HepG2 (cell line): ENCODE measurements around the gene ANKUB1. TPM values are rescaled to one million over a fixed set of nuclear protein-coding genes. Genes with fewer than 3 reads are reported as not detected.

Experiments used
- ARID4A ChIP-seq: sonication (generic); formaldehyde crosslinking; IDR thresholded peaks from 2 replicates; pipeline ENCODE4 v1.5.0; 2020; ENCODE audit warnings: mild to moderate bottlenecking, missing genetic modification reagents, borderline replicate concordance
- ATF4 ChIP-seq, 2 experiments: fragments of 450-650 bp in 1 of 2; sonication (generic) in 1 of 2; formaldehyde crosslinking; IDR thresholded peaks; 2 replicates each; pipeline versions ENCODE4 v1.5.0 to v1.8.0; 2020 to 2022; ENCODE audit warnings: mild to moderate bottlenecking in 1 of 2, missing genetic modification reagents in 1 of 2
- ATF7-NPFF ChIP-seq: sonication (generic); formaldehyde crosslinking; IDR thresholded peaks from 2 replicates; pipeline ENCODE4 v1.8.1; 2023; ENCODE audit warnings: mild to moderate bottlenecking, low read depth, missing genetic modification reagents, moderate library complexity
- DDIT3 ChIP-seq: sonication (generic); formaldehyde crosslinking; IDR thresholded peaks from 2 replicates; pipeline ENCODE4 v1.4.0; 2020; ENCODE audit warnings: mild to moderate bottlenecking, missing genetic modification reagents
- DZIP1 ChIP-seq: sonication (generic); formaldehyde crosslinking; IDR thresholded peaks from 2 replicates; pipeline ENCODE4 v1.5.0; 2020; ENCODE audit warnings: mild to moderate bottlenecking, missing genetic modification reagents
- ELK4 ChIP-seq: sonication (generic); formaldehyde crosslinking; IDR thresholded peaks from 2 replicates; pipeline ENCODE4 v1.9.0; 2021; ENCODE audit warnings: missing genetic modification reagents, borderline replicate concordance
- IRF1 ChIP-seq: sonication (generic); formaldehyde crosslinking; IDR thresholded peaks from 2 replicates; pipeline ENCODE4 v1.4.0; 2020; ENCODE audit warnings: low read depth, mild to moderate bottlenecking, missing genetic modification reagents
- ISX ChIP-seq: sonication (generic); formaldehyde crosslinking; conservative IDR thresholded peaks from 2 replicates; pipeline ENCODE4 v1.5.0; 2020; ENCODE audit warnings: missing genetic modification reagents
- RAD51 ChIP-seq: fragments of 450-650 bp; IDR thresholded peaks from 2 replicates; pipeline ENCODE4 v1.6.1; 2016; ENCODE audit warnings: borderline replicate concordance
- RBAK ChIP-seq: sonication (generic); formaldehyde crosslinking; IDR thresholded peaks from 2 replicates; pipeline ENCODE4 v1.5.1; 2020; ENCODE audit warnings: mild to moderate bottlenecking, missing genetic modification reagents
- SAFB2 ChIP-seq: sonication (generic); formaldehyde crosslinking; IDR thresholded peaks from 2 replicates; pipeline ENCODE4 v1.5.1; 2020; ENCODE audit warnings: missing genetic modification reagents, low read depth, mild to moderate bottlenecking, borderline replicate concordance
- SRSF9 ChIP-seq: fragments of 200-400 bp; formaldehyde crosslinking; IDR thresholded peaks from 2 replicates; pipeline ENCODE4 v1.6.1; 2018; ENCODE audit warnings: borderline replicate concordance, mild to moderate bottlenecking, low read depth, low read length; ENCODE audit not compliant: insufficient read depth, poor library complexity, severe bottlenecking
- TBX3 ChIP-seq: fragments of 450-650 bp; IDR thresholded peaks from 2 replicates; pipeline ENCODE4 v1.6.1; 2017; ENCODE audit warnings: antibody characterized with exemption, mild to moderate bottlenecking, inconsistent platforms, borderline replicate concordance
- ZFP36L2 ChIP-seq: sonication (generic); formaldehyde crosslinking; IDR thresholded peaks from 2 replicates; pipeline ENCODE4 v1.4.0; 2020; ENCODE audit warnings: missing genetic modification reagents
- ZNF329 ChIP-seq: sonication (generic); formaldehyde crosslinking; IDR thresholded peaks from 2 replicates; pipeline ENCODE4 v1.9.0; 2021; ENCODE audit warnings: low read depth, mild to moderate bottlenecking, missing genetic modification reagents
- ZNF564 ChIP-seq: sonication (generic); formaldehyde crosslinking; IDR thresholded peaks from 2 replicates; pipeline ENCODE4 v1.8.1; 2023; ENCODE audit warnings: mild to moderate bottlenecking, missing genetic modification reagents
- ZNF724P ChIP-seq: sonication (generic); formaldehyde crosslinking; IDR thresholded peaks from 2 replicates; pipeline ENCODE4 v1.8.0; 2022; ENCODE audit warnings: missing genetic modification reagents, borderline replicate concordance
- ZSCAN31 ChIP-seq: sonication (generic); formaldehyde crosslinking; IDR thresholded peaks from 2 replicates; pipeline ENCODE4 v1.5.0; 2020; ENCODE audit warnings: low read depth, mild to moderate bottlenecking, missing genetic modification reagents
- polyA plus RNA-seq, 8 experiments: library from polyadenylated mRNA; depleted of rRNA in 3 of 8; stranded (reverse) in 7 of 8; unstranded in 1 of 8; fragments of >200 nt; fragmentation: Illumina TruSeq in 4 of 8; extraction: Trizol in 4 of 8; gene quantifications; 2 replicates each; pipeline versions ENCODE4 v1.2.1 to v1.2.3, GENCODE V29; 2011 to 2016; ENCODE audit warnings: low read depth in 4 of 8, missing spikeins in 1 of 8, mixed read lengths in 1 of 8; ENCODE audit not compliant: insufficient read depth in 1 of 8
- total RNA-seq, 5 experiments: library from RNA; depleted of rRNA; stranded (reverse); fragments of >200 nt; fragmentation: Illumina TruSeq; extraction: Trizol; gene quantifications; 2 replicates each; pipeline ENCODE4 v1.2.3, GENCODE V29; 2016; ENCODE audit warnings: low read depth in 1 of 5

Gene ANKUB1
- total and polyA plus RNA-seq, 2 of the 13 experiments (the other 11 are each of a cell fraction or from before 2014, with no cell fraction given), result not detected

- TF ChIP-seq ARID4A (CRISPR knock-in tag), result peak; percentile 93
- TF ChIP-seq DDIT3 (CRISPR knock-in tag), result no peak
- no peak for TF ChIP-seq RAD51
- no peak for TF ChIP-seq DZIP1 (CRISPR knock-in tag)
- peak; percentile 28; the same call in 1 of the 2 replicates for TF ChIP-seq TBX3
- TF ChIP-seq SAFB2 (CRISPR knock-in tag), result no peak
- TF ChIP-seq SRSF9, result no peak
- peak; percentile 91 for TF ChIP-seq ZSCAN31 (CRISPR knock-in tag)
- TF ChIP-seq ATF4 (CRISPR knock-in tag; IDR thresholded peaks at IDR 0.05), result peak in 1 of 2 experiments; percentile 87; a peak in 2 of 4 replicates
- TF ChIP-seq ZFP36L2 (CRISPR knock-in tag), result no peak
- TF ChIP-seq ZNF724P (CRISPR knock-in tag), result no peak; the same call in 1 of the 2 replicates
- no peak for TF ChIP-seq IRF1 (CRISPR knock-in tag)
- TF ChIP-seq ISX (CRISPR knock-in tag), result no peak
- peak; percentile 70; the same call in 1 of the 2 replicates for TF ChIP-seq ATF7-NPFF (CRISPR knock-in tag)
- no peak for TF ChIP-seq ELK4
- TF ChIP-seq ZNF329 (CRISPR knock-in tag), result no peak
- no peak for TF ChIP-seq RBAK (CRISPR knock-in tag)
- TF ChIP-seq ZNF564, result peak; percentile 66; the same call in 1 of the 2 replicates
Measured at GRCh38 chr3:149752051-149752787, 40.1 kb downstream of the ANKUB1 start, which contains the start of gene COMMD2 (continued).
